T1000 (cell line): ENCODE results near the gene NPRL2.
A peak's percentile ranks its signal among the peaks of the same experiment; 100 is the strongest.

Source experiments
- DNase-seq: peaks from one replicate; lab custom pipeline; 2025; ENCODE audit warnings: mixed read lengths; lab: John Stamatoyannopoulos, UW

NPRL2 gene

GRCh38 chr3:50304601-50305000, 46.0 kb downstream of the NPRL2 start:
- no peak for DNase-seq

DNA sequence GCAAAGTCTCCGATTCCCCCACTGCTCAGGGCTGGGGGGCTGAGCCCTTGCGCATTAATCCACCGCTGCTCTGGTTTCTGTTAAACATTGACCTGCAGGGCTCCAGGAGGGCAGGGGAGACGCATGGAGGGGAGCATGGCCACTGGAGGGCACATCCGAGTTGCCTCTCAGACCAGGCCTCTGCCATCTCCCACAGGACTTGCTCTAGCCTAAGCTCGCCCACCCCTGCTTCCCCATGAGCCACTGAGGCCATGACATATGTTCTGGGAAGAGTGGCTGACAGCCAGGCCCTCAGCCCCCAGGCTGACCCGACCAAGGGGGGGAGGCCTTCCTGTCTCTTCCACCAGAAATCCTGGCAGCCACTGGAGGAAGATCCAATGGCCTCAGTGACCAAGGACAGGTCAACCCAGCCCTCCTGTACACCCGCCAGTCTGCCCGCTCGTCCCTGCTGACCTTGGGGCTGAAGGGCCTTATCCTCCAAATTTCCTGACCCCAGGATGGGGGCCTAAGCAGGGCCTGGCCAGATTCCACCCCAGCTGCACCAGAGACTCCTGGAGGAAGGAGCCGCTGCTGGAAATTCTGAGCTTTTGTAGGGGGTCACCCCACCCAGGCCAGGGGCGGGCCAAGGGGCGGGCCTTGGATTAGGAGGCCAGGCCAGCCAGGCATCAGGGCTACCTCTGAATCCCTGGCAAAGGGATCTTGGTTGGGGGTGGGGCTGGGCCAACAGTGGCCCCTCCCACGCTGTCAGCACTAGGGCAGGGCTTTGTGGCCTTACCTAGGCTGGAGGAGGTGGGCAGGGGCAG, 47.4 kb downstream of the NPRL2 start, which contains the start of gene HYAL1:
Gene HYAL1, minus strand, starts transcription at position 562 of the 803 bp plus-strand sequence. CDS start 618 bp downstream, outside the sequence.
- DNase-seq = no peak

DNA sequence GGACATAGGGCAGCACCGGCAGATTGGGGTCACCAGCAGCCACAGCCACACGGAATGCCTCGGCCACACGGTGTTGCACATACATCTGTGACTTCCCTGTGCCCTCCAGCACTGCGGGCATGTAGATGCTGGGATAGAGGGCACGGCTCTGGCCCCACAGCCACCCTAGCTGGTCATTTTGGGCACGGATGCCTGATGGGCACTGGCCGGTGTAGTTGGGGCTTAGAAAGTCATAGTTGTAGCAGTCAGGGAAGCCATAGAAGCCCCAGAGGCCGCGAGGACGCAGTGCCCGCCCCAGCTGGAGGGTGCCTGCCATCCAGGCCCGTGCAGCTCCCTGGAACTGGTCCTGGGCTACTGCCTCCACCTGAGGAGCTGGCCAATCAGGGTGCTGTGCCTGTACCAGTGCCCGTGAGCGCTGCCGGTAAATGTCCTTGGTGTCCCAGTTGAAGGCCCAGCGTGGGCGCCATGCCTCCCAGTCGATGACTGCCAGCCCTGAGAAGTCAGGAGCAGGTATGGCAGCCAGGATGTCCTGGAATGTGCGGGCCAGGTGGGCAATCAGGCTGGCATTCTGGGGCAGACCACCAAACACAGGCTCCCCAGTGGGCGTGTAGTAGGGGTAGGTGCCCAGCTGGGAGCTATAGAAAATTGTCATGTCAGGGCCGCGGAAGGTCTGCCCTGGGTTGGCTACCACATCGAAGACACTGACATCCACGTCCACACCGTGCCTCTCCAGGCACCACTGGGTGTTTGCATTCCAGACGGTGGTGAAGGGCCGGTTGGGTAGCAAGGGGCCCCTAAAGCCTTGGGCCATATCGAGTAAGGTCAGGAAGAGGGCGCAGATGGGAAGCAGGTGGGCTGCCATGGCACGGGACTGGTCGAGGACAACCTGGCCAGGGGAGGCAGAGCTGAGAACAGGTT, 48.2 kb downstream of the NPRL2 start:
- no peak for DNase-seq

- DNase-seq = no peak
Measured at GRCh38 chr3:50300681-50301254, 49.8 kb downstream of the NPRL2 start.

DNA sequence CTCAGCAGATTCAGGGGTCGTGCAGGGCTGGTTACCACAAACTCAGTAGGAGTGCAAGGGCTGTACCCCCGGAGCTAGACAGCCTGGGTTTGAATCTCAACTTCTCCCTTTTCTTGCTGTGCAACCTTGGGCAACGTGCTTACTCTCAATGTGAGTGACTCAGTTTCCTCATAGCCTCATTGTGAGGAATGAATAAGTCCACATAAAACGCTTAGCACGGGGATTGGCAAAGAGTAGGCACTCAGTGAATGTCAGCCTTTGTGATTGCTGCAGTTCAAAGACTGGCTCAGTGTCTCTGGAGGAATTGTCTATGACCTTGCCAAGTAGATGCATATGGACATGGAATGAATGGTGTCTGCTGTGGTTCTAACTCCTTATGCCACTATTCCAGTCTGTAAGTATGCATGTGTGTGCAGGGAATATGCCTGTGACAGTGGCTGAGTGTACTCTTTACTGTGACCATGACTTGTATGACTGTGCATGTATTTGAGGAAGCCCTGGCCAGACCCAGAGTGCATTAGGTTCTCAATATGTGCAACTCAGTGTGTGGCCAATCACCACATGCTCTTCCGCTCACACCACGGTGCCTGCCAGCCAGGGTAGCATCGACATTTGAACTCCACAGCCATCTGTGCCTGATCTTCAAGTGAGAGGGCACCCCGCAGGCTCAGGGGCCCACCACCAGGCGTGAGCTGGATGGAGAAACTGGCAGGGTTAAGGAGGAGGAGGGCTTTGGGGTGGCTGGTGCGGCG, 50.5 kb downstream of the NPRL2 start:
- DNase-seq = no peak

- no peak for DNase-seq
Measured at GRCh38 chr3:50299638-50299928, 51.0 kb downstream of the NPRL2 start.

DNA sequence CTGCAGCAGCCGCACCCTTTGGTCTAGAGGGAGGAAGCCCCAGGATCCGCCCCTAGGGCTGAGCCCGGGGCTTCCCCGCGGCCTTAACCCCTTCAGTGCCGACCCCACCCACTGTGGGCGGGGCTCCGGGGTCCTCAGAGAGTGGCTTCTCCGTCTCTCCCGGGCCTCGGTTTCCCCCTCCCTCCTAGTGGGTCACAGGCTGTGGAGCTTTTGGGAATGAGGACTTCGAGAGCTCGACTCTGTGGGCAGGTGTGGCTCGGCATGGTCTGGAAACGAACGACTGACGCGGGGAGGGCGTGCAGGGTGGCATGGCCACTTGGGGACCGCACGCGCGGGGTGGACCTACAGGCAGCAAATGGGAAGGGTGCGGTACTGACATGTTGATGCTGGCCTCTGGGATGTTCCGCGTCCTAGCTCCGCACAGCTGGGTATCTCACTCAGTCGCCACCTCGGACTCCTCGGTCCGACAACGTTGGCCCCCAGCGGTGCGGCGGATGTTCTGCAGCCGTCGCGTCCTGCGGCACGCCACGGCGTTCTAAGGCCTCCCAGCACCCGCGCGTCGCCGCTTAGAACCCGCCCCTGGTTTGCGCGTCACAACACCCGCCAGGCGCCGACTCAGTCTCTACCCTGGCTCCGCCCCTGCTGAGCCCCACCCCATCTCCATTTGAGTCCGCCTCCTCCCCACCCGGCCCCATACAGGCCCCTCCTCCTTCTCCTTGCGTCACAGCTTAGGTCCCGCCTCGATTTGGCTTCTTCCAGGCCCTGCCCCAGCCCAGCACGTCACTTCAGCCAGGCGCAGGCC, 51.5 kb downstream of the NPRL2 start, which contains the start of the genes HYAL3 and NAA80:
Gene HYAL3, minus strand, starts transcription at position 570 of the 802 bp plus-strand sequence. CDS start 3,803 bp downstream, outside the sequence.
Gene NAA80, minus strand, starts transcription at position 570 of the 802 bp plus-strand sequence. CDS start 1,942 bp downstream, outside the sequence.
- peak; percentile 99 for DNase-seq

DNA sequence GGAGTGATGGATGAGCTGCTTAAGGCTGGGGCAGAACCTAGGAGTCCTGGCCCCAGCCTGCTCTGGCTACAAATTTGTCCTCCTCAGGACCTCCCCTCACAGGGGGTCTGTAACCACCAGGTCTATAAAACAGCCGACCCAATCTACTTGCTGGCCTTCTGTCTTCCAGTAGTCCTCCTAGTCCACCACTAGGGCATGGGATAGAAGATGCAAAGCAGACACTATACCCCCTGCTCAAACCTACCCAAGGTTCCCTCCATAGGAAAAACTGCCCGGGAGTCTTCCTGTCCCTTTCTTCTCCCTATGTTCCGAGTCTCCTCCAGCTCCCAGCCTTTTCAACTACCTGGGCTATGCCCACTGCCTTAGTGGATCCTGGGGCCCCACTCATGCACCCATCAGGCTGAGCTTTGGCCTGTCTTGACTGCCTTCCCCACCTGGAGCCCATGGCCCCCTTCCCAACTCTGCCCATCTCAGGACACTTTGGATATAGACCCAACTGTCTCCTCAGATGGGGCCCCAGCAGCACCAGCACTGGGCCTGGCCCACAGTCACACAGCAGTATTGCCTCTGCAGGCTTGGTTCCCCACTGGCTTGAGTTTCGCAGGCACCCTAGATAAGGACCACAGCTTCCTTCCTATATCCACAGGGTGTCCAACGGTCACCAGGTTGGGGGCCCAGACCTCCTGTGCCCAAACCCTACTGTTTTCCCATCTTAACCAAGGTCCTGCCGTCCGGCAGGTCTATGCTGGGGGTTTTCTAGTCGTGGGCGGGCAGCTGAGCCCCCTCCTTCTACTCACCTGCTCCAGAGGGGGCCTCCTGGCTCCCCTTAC, 52.5 kb downstream of the NPRL2 start:
- no peak for DNase-seq

DNA sequence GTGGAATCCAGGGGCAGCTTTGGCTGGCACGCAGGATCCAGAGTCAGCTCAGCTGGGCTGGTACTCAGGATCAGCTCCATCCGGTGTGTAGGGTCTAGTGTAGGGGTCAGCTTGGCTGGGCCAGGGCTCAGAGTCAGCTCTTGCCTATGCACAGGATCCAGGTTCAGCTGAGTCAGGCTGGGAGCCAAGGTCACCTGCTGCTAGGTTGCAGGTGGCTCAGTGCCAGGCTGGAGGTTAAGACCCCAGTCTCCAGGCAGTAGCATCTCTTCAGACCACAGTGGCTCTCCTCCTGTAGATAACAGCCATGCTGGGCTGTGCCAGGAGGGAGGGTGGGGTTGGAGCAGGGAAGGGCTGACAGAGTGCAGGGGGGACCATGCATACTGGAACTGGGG, 53.2 kb downstream of the NPRL2 start:
- DNase-seq = no peak
